Endothelial cell (in vitro differentiated cells): ENCODE results near the gene CYTH1. TPM values are rescaled to one million over a fixed set of nuclear protein-coding genes. Genes with fewer than 3 reads are reported as not detected.

Experiments used
- DNase-seq: peaks from one replicate; pipeline ENCODE4 v3.0.0; 2021; ENCODE audit warnings: low spot score
- H3K27ac Mint-ChIP-seq: one replicate; pipeline ENCODE4 v1.8.0; 2021; ENCODE audit warnings: mixed read lengths, inconsistent platforms; ENCODE audit not compliant: unreplicated experiment
- H3K27me3 Mint-ChIP-seq: one replicate; pipeline ENCODE4 v1.8.0; 2021; ENCODE audit warnings: mild to moderate bottlenecking, moderate library complexity, mixed read lengths, inconsistent platforms; ENCODE audit not compliant: unreplicated experiment
- H3K36me3 Mint-ChIP-seq: one replicate; pipeline ENCODE4 v1.8.0; 2021; ENCODE audit warnings: mild to moderate bottlenecking, low read depth, mixed read lengths, inconsistent platforms; ENCODE audit not compliant: unreplicated experiment
- H3K4me1 Mint-ChIP-seq: one replicate; pipeline ENCODE4 v1.8.0; 2021; ENCODE audit warnings: mild to moderate bottlenecking, mixed read lengths, inconsistent platforms; ENCODE audit not compliant: unreplicated experiment
- H3K4me3 Mint-ChIP-seq: one replicate; pipeline ENCODE4 v1.8.0; 2021; ENCODE audit warnings: mild to moderate bottlenecking, mixed read lengths, inconsistent platforms; ENCODE audit not compliant: unreplicated experiment
- H3K9me3 Mint-ChIP-seq: one replicate; pipeline ENCODE4 v1.8.0; 2021; ENCODE audit warnings: mixed read lengths, inconsistent platforms; ENCODE audit not compliant: unreplicated experiment
- CTCF ChIP-seq: fragments of 200-600 bp; sonication (generic); IDR thresholded peaks from one replicate; pipeline ENCODE4 v1.5.0; 2021; ENCODE audit warnings: antibody characterized with exemption; ENCODE audit not compliant: unreplicated experiment
- total RNA-seq: library from RNA; stranded (reverse); fragmentation: NEBNext Ultra II Directional; extraction: Animal tissue kit (Norgen Biotek cat#: 25700); gene quantifications from one replicate; pipeline ENCODE4 v1.2.1, GENCODE V29; 2021; ENCODE audit not compliant: unreplicated experiment

The CYTH1 gene
- total RNA-seq, 1 donor from 2014 or later = 73.3 TPM

DNA sequence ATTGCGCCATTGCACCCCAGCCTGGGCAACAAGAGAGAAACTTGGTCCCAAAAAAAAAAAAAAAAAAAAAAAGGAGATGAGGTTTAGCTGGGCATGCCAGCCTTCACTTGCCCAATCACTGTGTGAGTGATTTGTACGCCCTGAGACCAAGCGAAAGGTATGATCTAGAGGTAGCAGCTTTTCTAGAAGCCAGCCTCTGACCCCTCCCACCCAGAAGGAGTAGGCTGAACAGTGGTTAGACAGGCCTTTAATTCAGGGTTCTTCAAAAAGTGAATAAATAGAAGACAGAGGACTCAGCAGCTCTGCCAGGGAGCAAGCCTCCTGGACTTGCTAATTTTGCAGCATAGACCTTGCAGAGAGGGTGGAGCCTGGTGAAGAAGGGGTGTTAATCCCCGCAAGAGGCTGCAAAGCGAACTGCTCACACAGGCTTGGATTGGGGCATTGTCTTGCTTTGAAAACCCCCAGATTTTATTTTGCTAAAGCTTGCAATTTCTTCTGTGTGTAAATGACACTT, 7.1 kb upstream of the CYTH1 start:
- peaks cover 24% of the 10 kb centered on the region for H3K36me3 Mint-ChIP-seq
- H3K27ac Mint-ChIP-seq = no peak overlapping the region
- DNase-seq = no peak

DNA sequence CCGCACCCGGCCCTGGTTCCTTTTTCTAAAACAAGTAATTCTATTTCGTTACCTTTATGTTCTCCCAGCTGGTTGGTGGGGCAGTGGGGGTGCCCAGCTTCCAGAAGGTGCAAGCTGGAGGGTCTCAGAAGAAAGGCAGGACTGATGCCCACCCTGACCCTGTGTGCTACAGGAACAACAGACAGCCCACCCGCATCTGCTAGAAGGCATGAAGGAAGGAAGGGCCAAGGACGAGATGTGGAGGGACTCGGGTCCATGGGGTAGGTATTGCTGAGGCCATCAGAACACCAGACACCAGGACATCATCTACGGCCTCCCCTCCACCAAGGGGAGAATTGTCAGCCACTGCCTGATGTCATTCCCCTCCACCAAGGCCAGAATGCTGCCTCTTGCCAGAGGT, 6.4 kb upstream of the CYTH1 start:
- Mint-ChIP-seq H3K36me3 (peaks cover 16% of the 10 kb centered on the region), H3K4me1 (no peaks in the 10 kb centered on the region), H3K4me3 (no peak overlapping the region), H3K27me3 (peaks cover 5% of the 10 kb centered on the region), H3K9me3 (no peaks in the 10 kb centered on the region), H3K27ac (no peak overlapping the region)
- no peak for TF ChIP-seq CTCF
- no peak for DNase-seq

More for the DNA sequence above, 7.1 kb upstream of the CYTH1 start:
- peaks cover 4% of the 10 kb centered on the region for H3K4me1 Mint-ChIP-seq
- TF ChIP-seq CTCF = no peak
- no peaks in the 10 kb centered on the region for H3K27me3 Mint-ChIP-seq
- no peaks in the 10 kb centered on the region for H3K9me3 Mint-ChIP-seq
- H3K4me3 Mint-ChIP-seq = no peak overlapping the region

DNA sequence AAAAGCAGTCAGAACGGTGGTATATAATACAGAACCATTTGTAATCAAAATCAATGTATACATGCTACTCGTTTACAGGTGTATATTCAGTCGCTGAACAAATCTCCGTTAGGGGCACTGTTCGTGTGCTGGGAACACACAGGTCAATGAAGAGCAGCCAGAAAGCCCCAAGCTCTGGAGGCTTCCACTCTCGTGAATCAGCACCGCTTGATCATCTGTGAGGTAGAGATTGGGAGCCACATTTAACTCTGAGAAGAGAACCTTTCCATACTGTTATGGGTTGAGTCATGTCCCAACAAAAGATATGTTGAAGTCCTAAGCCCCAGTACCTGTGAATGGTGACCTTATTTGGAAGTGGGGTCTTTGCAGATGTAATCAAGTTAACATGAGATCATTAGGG, 5.4 kb upstream of the CYTH1 start:
- no peak for DNase-seq
- H3K4me3 Mint-ChIP-seq = no peak overlapping the region
- TF ChIP-seq CTCF = no peak
- peaks cover 2% of the 10 kb centered on the region for H3K4me1 Mint-ChIP-seq
- H3K9me3 Mint-ChIP-seq = no peaks in the 10 kb centered on the region
- H3K27ac Mint-ChIP-seq = no peak overlapping the region
- peaks cover 8% of the 10 kb centered on the region for H3K27me3 Mint-ChIP-seq
- H3K36me3 Mint-ChIP-seq = peaks cover 11% of the 10 kb centered on the region

DNA sequence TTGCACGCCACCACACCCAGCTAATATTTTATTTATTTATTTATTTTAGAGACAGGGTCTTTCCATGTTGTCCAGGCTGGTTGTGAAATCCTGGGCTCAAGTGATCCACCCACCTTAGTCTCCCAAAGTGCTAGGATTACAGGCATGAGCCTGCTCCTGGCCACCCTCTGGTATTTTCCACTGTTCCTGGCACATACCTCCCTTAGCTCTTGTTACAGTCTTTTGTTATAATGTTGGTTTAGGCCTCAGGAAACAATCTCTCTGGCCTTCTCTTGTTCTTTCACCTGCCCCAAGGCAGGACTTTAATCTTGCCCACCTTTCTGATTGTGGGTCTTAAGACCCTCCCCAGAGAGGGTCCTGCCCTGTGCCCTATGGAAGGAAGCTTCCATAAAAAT, 3.6 kb upstream of the CYTH1 start:
- Mint-ChIP-seq H3K27ac (no peak overlapping the region), H3K27me3 (peaks cover 11% of the 10 kb centered on the region), H3K4me1 (peaks cover 4% of the 10 kb centered on the region), H3K4me3 (no peak overlapping the region), H3K9me3 (no peaks in the 10 kb centered on the region), H3K36me3 (peaks cover 4% of the 10 kb centered on the region)
- TF ChIP-seq CTCF = no peak
- DNase-seq = no peak

- no peak for TF ChIP-seq CTCF
- H3K27ac Mint-ChIP-seq = no peak overlapping the region
- peaks cover 4% of the 10 kb centered on the region for H3K36me3 Mint-ChIP-seq
- H3K4me3 Mint-ChIP-seq = no peak overlapping the region
- H3K9me3 Mint-ChIP-seq = no peaks in the 10 kb centered on the region
- DNase-seq = no peak
- H3K4me1 Mint-ChIP-seq = peaks cover 8% of the 10 kb centered on the region
- peaks cover 11% of the 10 kb centered on the region for H3K27me3 Mint-ChIP-seq
Observed at GRCh38 chr17:78785011-78785662, 3.1 kb upstream of the CYTH1 start.
